Natural killer cell (primary cell): ENCODE results near the gene ZNF69. TPM values are rescaled to one million over a fixed set of nuclear protein-coding genes. Genes with fewer than 3 reads are reported as not detected.
"Not testable (repeated sequence)": the region's sequence is repeated elsewhere in the genome, so short reads cannot be mapped to it uniquely, and the experiment has no call there.

Source experiments
- ATAC-seq, 3 donors: fragments of 150-1000 bp in 2 of 3; fragments of 200-7000 bp in 1 of 3; cut with Tn5 transposase; 1 replicate in 1 of 3; 2 replicates in 2 of 3; pipeline ENCODE4 v1.10.0; 2021; ENCODE audit warnings: mild to moderate bottlenecking in 2 of 3, moderate library complexity in 2 of 3
- DNase-seq, 2 donors: peaks; one replicate each; pipeline versions ENCODE4 v3.0.0 to v3.0.0-alpha.2; 2013 to 2021; ENCODE audit warnings: mixed read lengths in 1 of 2
- H3K27ac ChIP-seq: one replicate; pipeline ENCODE4 v1.5.1; 2013; ENCODE audit warnings: mild to moderate bottlenecking, low read length
- H3K27me3 ChIP-seq: one replicate; pipeline ENCODE4 v1.6.1; 2013; ENCODE audit warnings: low read length; ENCODE audit not compliant: control insufficient read depth, insufficient read depth
- H3K36me3 ChIP-seq: one replicate; pipeline ENCODE4 v1.6.1; 2013; ENCODE audit warnings: low read length; ENCODE audit not compliant: control insufficient read depth, insufficient read depth
- H3K4me1 ChIP-seq: one replicate; pipeline ENCODE4 v1.6.1; 2013; ENCODE audit warnings: low read length; ENCODE audit not compliant: control insufficient read depth, insufficient read depth
- H3K4me3 ChIP-seq: one replicate; pipeline ENCODE4 v1.5.1; 2013; ENCODE audit warnings: low read length
- H3K9me3 ChIP-seq: one replicate; pipeline ENCODE4 v1.6.1; 2013; ENCODE audit warnings: low read length; ENCODE audit not compliant: control insufficient read depth, insufficient read depth
- H3K27ac Mint-ChIP-seq, 2 donors: one replicate each; pipeline ENCODE4 v1.8.0; 2022; ENCODE audit warnings: mild to moderate bottlenecking in 2 of 2, mixed read lengths in 2 of 2, moderate library complexity in 1 of 2
- H3K27me3 Mint-ChIP-seq, 2 donors: one replicate each; pipeline ENCODE4 v1.8.0; 2022; ENCODE audit warnings: low read depth in 2 of 2, mixed read lengths in 2 of 2
- H3K36me3 Mint-ChIP-seq: one replicate; pipeline ENCODE4 v1.8.0; 2022; ENCODE audit warnings: mixed read lengths
- H3K4me1 Mint-ChIP-seq, 2 donors: one replicate each; pipeline ENCODE4 v1.8.0; 2022; ENCODE audit warnings: mixed read lengths in 2 of 2
- H3K4me3 Mint-ChIP-seq: one replicate; pipeline ENCODE4 v1.8.0; 2022; ENCODE audit warnings: mild to moderate bottlenecking, moderate library complexity, mixed read lengths
- H3K9me3 Mint-ChIP-seq, 2 donors: one replicate each; pipeline ENCODE4 v1.8.0; 2022; ENCODE audit warnings: mixed read lengths in 2 of 2
- CTCF ChIP-seq: fragments of 200-600 bp; IDR thresholded peaks from one replicate; pipeline ENCODE4 v1.8.0; 2022; ENCODE audit warnings: antibody characterized with exemption
- WGBS: methylation state at CpG from one replicate; pipeline ENCODE4 v1.1.7; 2013; ENCODE audit warnings: missing lambda C conversion rate; ENCODE audit not compliant: insufficient coverage; 5-methylcytosine and 5-hydroxymethylcytosine counted together
- intact Hi-C: fragments of 100-400 bp; cut with micrococcal nuclease; formaldehyde crosslinking; loops from one replicate; pipeline ENCODE4 v1.14.2; 2022
- total RNA-seq, 4 donors: library from RNA; stranded (reverse); fragments of 120-200 nt in 1 of 4; gene quantifications; one replicate each; pipeline versions ENCODE4 v1.2.3 to v1.2.4, GENCODE V29; 2013 to 2022

The ZNF69 gene
- total RNA-seq, 3 donors from 2014 or later (not counting 1 experiment from before 2014, with no cell fraction given) = 4.1 to 6.5 (median 4.8) TPM

GRCh38 chr19:11890634-11891033, 3.1 kb downstream of the ZNF69 start:
- no peak for DNase-seq
- H3K27me3 Mint-ChIP-seq = no peaks in the 10 kb centered on the region
- peaks cover 34 to 38% of the 10 kb centered on the region in 2 donors for H3K4me1 Mint-ChIP-seq
- intact Hi-C loops = no loop called here
- no peaks in the 10 kb centered on the region for H3K36me3 Mint-ChIP-seq
- H3K9me3 Mint-ChIP-seq = no peaks in the 10 kb centered on the region
- WGBS = 82% methylated on average over 5 of the region's 5 CpGs
- H3K4me3 Mint-ChIP-seq = no peak overlapping the region
- Histone ChIP-seq H3K9me3 (no peaks in the 10 kb centered on the region), H3K27ac (no peak overlapping the region), H3K27me3 (no peaks in the 10 kb centered on the region), H3K4me1 (peaks cover 17% of the 10 kb centered on the region), H3K4me3 (no peak overlapping the region), H3K36me3 (no peaks in the 10 kb centered on the region)
- H3K27ac Mint-ChIP-seq = no peak overlapping the region
- no peak for TF ChIP-seq CTCF
- ATAC-seq = no peak

- DNase-seq = no peak
- Histone ChIP-seq H3K9me3 (peaks cover 1% of the 10 kb centered on the region), H3K27ac (no peak overlapping the region), H3K4me1 (no peaks in the 10 kb centered on the region), H3K36me3 (no peaks in the 10 kb centered on the region), H3K27me3 (no peaks in the 10 kb centered on the region), H3K4me3 (no peak overlapping the region)
- H3K36me3 Mint-ChIP-seq = no peaks in the 10 kb centered on the region
- H3K27me3 Mint-ChIP-seq = no peaks in the 10 kb centered on the region
- no peak overlapping the region for H3K27ac Mint-ChIP-seq
- WGBS = 94% methylated on average over 6 of the region's 6 CpGs
- no peak overlapping the region for H3K4me3 Mint-ChIP-seq
- TF ChIP-seq CTCF = no peak
- intact Hi-C loops = no loop called here
- ATAC-seq = no peak
- H3K4me1 Mint-ChIP-seq = peaks cover 7 to 14% of the 10 kb centered on the region in 2 donors
- H3K9me3 Mint-ChIP-seq = peaks cover 0 to 2% of the 10 kb centered on the region in 2 donors
Observed at GRCh38 chr19:11894851-11895250, 7.3 kb downstream of the ZNF69 start.

GRCh38 chr19:11902228-11902627, 14.6 kb downstream of the ZNF69 start:
- Histone ChIP-seq H3K4me1 (no peaks in the 10 kb centered on the region), H3K4me3 (no peak overlapping the region), H3K27me3 (no peaks in the 10 kb centered on the region), H3K9me3 (peaks cover 39% of the 10 kb centered on the region), H3K36me3 (peaks cover 12% of the 10 kb centered on the region), H3K27ac (no peak overlapping the region)
- Mint-ChIP-seq H3K27me3 (no peaks in the 10 kb centered on the region), H3K4me1 (no peaks in the 10 kb centered on the region), H3K4me3 (no peak overlapping the region), H3K9me3 (peaks cover 5 to 13% of the 10 kb centered on the region in 2 donors), H3K27ac (no peak overlapping the region), H3K36me3 (peaks cover 40% of the 10 kb centered on the region)
- no peak for DNase-seq
- TF ChIP-seq CTCF = no peak
- WGBS = 100% methylated on average over 2 of the region's 3 CpGs
- ATAC-seq = no peak
- intact Hi-C loops = no loop called here

- H3K36me3 ChIP-seq = peaks cover 12% of the 10 kb centered on the region
- H3K4me3 Mint-ChIP-seq = no peak overlapping the region
- H3K27ac ChIP-seq = no peak overlapping the region
- no peak overlapping the region for H3K4me3 ChIP-seq
- TF ChIP-seq CTCF = no peak
- H3K4me1 Mint-ChIP-seq = no peaks in the 10 kb centered on the region
- H3K27ac Mint-ChIP-seq = no peak overlapping the region
- no peaks in the 10 kb centered on the region for H3K27me3 Mint-ChIP-seq
- H3K9me3 Mint-ChIP-seq = peaks cover 5 to 16% of the 10 kb centered on the region in 2 donors
- DNase-seq = no peak
- no peaks in the 10 kb centered on the region for H3K27me3 ChIP-seq
- WGBS = 99% methylated on average over 3 of the region's 3 CpGs
- ATAC-seq = no peak
- intact Hi-C loops = no loop called here
- no peaks in the 10 kb centered on the region for H3K4me1 ChIP-seq
- peaks cover 36% of the 10 kb centered on the region for H3K9me3 ChIP-seq
- peaks cover 56% of the 10 kb centered on the region for H3K36me3 Mint-ChIP-seq
Observed at GRCh38 chr19:11905928-11906327, 18.3 kb downstream of the ZNF69 start.

- H3K4me1 ChIP-seq, H3K27ac ChIP-seq, H3K27me3 Mint-ChIP-seq, H3K9me3 Mint-ChIP-seq, ATAC-seq, H3K4me1 Mint-ChIP-seq, H3K36me3 ChIP-seq, H3K27ac Mint-ChIP-seq, DNase-seq, H3K4me3 Mint-ChIP-seq, intact Hi-C loops, H3K27me3 ChIP-seq, H3K4me3 ChIP-seq: not testable (repeated sequence)
- peaks cover 31% of the 10 kb centered on the region for H3K36me3 Mint-ChIP-seq
- peaks cover 28% of the 10 kb centered on the region for H3K9me3 ChIP-seq
- no CpG with 5 or more reads among the region's 1 CpG for WGBS
Observed at GRCh38 chr19:11911937-11912336, 24.4 kb downstream of the ZNF69 start.
